Ramos (cell line): Measurements from ENCODE around the gene ENPP3.

Experiments
- in situ Hi-C: fragments of 300-500 bp; cut with MboI; formaldehyde crosslinking; loops from one replicate; pipeline ENCODE4 v1.14.3; 2022; ENCODE audit warnings: low sequenced_read_pairs; ENCODE audit not compliant: unreplicated experiment

The ENPP3 gene

GRCh38 chr6:131787079-131787478, 150.0 kb downstream of the ENPP3 start:
- in situ Hi-C loops = no loop called here

DNA sequence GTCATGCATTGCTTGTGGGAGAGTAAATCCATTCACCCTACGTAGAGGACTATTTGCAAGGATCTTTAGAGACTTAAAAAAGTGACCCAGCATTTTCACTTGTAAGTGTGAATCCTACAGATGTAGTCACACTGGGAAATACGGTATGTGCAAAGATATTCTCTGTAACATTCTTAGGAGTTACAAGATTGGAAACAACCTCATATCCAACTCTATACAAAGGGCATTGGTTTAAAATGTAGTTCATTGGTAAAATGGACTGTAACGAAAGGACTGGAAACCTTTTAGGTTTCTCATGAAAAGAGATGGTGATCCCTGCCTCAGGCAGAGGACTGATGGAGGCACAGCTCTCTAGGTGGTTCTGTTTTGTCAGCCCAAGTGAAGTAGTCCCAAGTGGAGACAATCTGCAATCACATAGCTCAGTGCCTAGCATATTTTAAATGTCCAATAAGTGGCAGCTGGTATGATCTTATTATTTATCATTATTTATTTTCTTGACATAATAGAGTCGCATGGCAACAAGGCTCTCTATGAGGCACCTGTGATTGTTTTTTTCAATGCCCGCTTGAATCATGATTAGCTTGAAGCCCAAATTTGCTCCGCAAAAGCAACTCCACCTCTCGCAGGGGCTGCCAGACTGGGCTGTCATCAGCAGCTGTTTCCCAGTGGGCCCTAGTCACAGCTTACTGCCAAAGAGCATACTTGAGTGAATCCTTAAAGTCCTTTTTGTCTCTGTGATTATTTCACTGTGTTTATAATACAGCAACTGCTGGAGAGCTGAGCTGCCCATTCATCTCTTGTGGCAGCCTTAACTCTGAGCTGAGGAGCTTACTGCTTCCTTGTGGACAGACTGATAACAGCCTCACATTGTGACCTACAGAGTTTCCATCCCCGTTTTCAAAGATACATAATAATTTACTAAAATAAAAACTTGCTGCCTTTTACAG, 150.9 kb downstream of the ENPP3 start:
- in situ Hi-C loops = no loop called here

- in situ Hi-C loops = no loop called here
Observed at GRCh38 chr6:131789219-131789618, 152.1 kb downstream of the ENPP3 start.

DNA sequence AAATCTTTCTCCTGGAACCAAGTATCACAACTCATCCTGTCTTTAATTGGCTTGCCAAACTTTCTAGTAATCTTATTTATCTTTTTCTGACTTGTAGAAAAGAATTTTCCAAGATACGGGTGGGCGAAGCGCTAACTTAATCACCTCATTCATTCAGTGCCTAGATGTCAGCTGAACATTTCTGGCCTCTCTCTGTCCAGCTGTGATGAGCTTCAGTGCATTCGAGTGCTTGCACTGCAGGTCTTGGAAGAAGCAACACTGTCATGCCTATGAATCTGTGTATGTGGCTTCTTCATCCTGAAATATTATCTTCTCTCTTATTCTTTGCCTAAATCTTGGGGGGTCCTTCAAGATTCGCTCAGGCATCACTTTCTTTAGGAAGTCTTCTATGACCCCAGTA, 154.4 kb downstream of the ENPP3 start:
- in situ Hi-C loops = no loop called here

DNA sequence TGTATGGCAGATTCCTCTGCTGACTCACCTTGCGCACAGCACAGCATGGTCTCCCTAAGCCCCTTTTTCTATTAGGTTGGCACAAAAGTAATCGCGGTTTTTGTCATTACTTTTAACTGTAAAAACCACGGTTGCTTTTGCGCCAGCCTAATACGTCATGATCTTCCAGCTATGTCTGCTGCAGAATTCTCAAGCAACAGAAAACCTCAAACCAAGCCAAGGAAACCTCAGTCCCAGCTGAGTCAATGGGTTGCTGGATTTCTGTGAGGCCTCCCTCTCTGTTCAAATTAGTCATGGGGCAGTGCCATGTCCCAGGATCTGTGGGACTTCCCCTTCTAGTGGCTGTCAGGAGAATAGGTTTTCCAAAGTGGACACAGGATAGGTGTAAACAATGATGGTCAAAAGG, 155.0 kb downstream of the ENPP3 start:
- in situ Hi-C loops = no loop called here

DNA sequence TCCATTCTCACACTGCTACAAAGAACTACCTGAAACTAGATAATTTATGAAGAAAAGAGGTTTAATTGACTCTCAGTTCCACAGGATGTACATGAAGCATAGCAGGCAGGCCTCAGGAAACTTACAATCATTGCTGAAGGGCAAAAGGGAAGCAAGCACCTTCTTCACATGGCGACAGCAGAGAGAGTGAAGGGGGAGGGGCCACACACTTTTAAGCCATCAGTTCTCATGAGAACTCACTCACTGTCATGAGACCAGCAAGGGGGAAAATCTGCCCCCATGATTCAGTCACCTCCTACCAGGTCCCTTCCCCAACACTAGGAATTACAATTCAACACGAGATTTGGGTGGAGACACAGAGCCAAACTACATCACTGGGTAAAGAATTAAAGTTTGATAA, 158.3 kb downstream of the ENPP3 start:
- in situ Hi-C loops = no loop called here
